SK-N-SH treated with all-trans-retinoic acid at 6 μM for 48 hours (cell line): Measurements from ENCODE around the gene PNMT.

Experiments
- ATAC-seq: fragments of 200-7000 bp; cut with Tn5 transposase; 3 replicates; pipeline ENCODE4 v1.9.1; 2020; ENCODE audit warnings: mild to moderate bottlenecking, moderate library complexity
- ARNTL ChIP-seq: fragments of 450-650 bp; formaldehyde crosslinking; IDR thresholded peaks from 2 replicates; pipeline ENCODE4 v1.5.0; 2020; ENCODE audit warnings: low read depth, mild to moderate bottlenecking, moderate library complexity, borderline replicate concordance
- BACH2 ChIP-seq: fragments of 250-450 bp; sonication (Bioruptor Pico); IDR thresholded peaks from 2 replicates; pipeline ENCODE4 v1.9.0; 2021; ENCODE audit warnings: mild to moderate bottlenecking, borderline replicate concordance
- CSDC2 ChIP-seq: fragments of 250-450 bp; sonication (Bioruptor Pico); IDR thresholded peaks from 2 replicates; pipeline ENCODE4 v1.5.0; 2020; ENCODE audit warnings: mild to moderate bottlenecking, moderate library complexity
- GLIS3 ChIP-seq: fragments of 250-450 bp; sonication (Bioruptor Pico); IDR thresholded peaks from 2 replicates; pipeline ENCODE4 v1.5.0; 2020; ENCODE audit warnings: mild to moderate bottlenecking, moderate library complexity
- ISL1 ChIP-seq: fragments of 250-450 bp; sonication (Bioruptor Pico); IDR thresholded peaks from 2 replicates; pipeline ENCODE4 v2.1.2; 2022; ENCODE audit warnings: mild to moderate bottlenecking, moderate library complexity
- OSR1 ChIP-seq: fragments of 250-450 bp; sonication (Bioruptor Pico); IDR thresholded peaks from 2 replicates; pipeline ENCODE4 v1.8.0; 2022; ENCODE audit warnings: moderate library complexity, mild to moderate bottlenecking, inconsistent platforms
- POU6F1 ChIP-seq: fragments of 250-450 bp; sonication (Bioruptor Pico); IDR thresholded peaks from 2 replicates; pipeline ENCODE4 v1.8.0; 2021; ENCODE audit warnings: low read depth, mild to moderate bottlenecking, moderate library complexity, borderline replicate concordance
- PPARA ChIP-seq: fragments of 250-450 bp; sonication (Bioruptor Pico); IDR thresholded peaks from 2 replicates; pipeline ENCODE4 v1.5.0; 2020; ENCODE audit warnings: mild to moderate bottlenecking, borderline replicate concordance
- RARB ChIP-seq: fragments of 250-450 bp; sonication (Bioruptor Pico); IDR thresholded peaks from 2 replicates; pipeline ENCODE4 v1.8.0; 2021; ENCODE audit warnings: mild to moderate bottlenecking, moderate library complexity
- SNAI2 ChIP-seq: fragments of 250-450 bp; sonication (Bioruptor Pico); IDR thresholded peaks from 2 replicates; pipeline ENCODE4 v1.5.0; 2020; ENCODE audit warnings: mild to moderate bottlenecking, moderate library complexity
- TCF4 ChIP-seq: fragments of 250-450 bp; sonication (Bioruptor Pico); IDR thresholded peaks from 2 replicates; pipeline ENCODE4 v1.8.0; 2021; ENCODE audit warnings: mild to moderate bottlenecking, moderate library complexity, borderline replicate concordance
- TOX ChIP-seq: fragments of 250-450 bp; sonication (Bioruptor Pico); IDR thresholded peaks from 2 replicates; pipeline ENCODE4 v1.8.0; 2021; ENCODE audit warnings: mild to moderate bottlenecking, moderate library complexity, borderline replicate concordance
- ZC3H10 ChIP-seq: fragments of 250-450 bp; sonication (Bioruptor Pico); IDR thresholded peaks from 2 replicates; pipeline ENCODE4 v1.5.1; 2021; ENCODE audit warnings: mild to moderate bottlenecking, moderate library complexity
- ZFP3 ChIP-seq: fragments of 250-450 bp; sonication (Bioruptor Pico); IDR thresholded peaks from 2 replicates; pipeline ENCODE4 v1.5.0; 2020; ENCODE audit warnings: mild to moderate bottlenecking, moderate library complexity
- ZFP30 ChIP-seq: fragments of 450-650 bp; formaldehyde crosslinking; IDR thresholded peaks from 2 replicates; pipeline ENCODE4 v1.5.0; 2022; ENCODE audit warnings: mild to moderate bottlenecking, moderate library complexity
- ZNF565 ChIP-seq: fragments of 450-650 bp; formaldehyde crosslinking; conservative IDR thresholded peaks from 2 replicates; pipeline ENCODE4 v1.5.0; 2020; ENCODE audit warnings: low read depth, mild to moderate bottlenecking, moderate library complexity
- ZNF70 ChIP-seq: fragments of 450-650 bp; formaldehyde crosslinking; IDR thresholded peaks from 2 replicates; pipeline ENCODE4 v1.5.0; 2020; ENCODE audit warnings: mild to moderate bottlenecking, moderate library complexity
- ZNF8 ChIP-seq: fragments of 450-650 bp; formaldehyde crosslinking; IDR thresholded peaks from 2 replicates; pipeline ENCODE4 v1.5.0; 2020; ENCODE audit warnings: mild to moderate bottlenecking, moderate library complexity
- TF ChIP-seq, protein P1 (sequence below): fragments of 250-450 bp; sonication (Bioruptor Pico); IDR thresholded peaks from 2 replicates; pipeline ENCODE4 v1.5.1; 2020; ENCODE audit warnings: low read depth, mild to moderate bottlenecking, moderate library complexity
- TF ChIP-seq, protein P2 (sequence below): fragments of 250-450 bp; sonication (Bioruptor Pico); IDR thresholded peaks from 2 replicates; pipeline ENCODE4 v1.5.1; 2021; ENCODE audit warnings: mild to moderate bottlenecking, moderate library complexity
- TF ChIP-seq, protein P3 (sequence below): fragments of 250-450 bp; sonication (Bioruptor Pico); IDR thresholded peaks from 2 replicates; pipeline ENCODE4 v1.8.0; 2020; ENCODE audit warnings: mild to moderate bottlenecking, moderate library complexity, borderline replicate concordance

The PNMT gene

GRCh38 chr17:39678340-39679116 is 10.3 kb downstream of the PNMT start:
- no peak for TF ChIP-seq CSDC2 (CRISPR knock-in tag)
- TF ChIP-seq TCF4 (CRISPR knock-in tag) = no peak
- no peak for TF ChIP-seq ARNTL
- TF ChIP-seq GLIS3 (CRISPR knock-in tag) = no peak
- no peak for TF ChIP-seq POU6F1 (CRISPR knock-in tag)
- TF ChIP-seq, protein P1, sequence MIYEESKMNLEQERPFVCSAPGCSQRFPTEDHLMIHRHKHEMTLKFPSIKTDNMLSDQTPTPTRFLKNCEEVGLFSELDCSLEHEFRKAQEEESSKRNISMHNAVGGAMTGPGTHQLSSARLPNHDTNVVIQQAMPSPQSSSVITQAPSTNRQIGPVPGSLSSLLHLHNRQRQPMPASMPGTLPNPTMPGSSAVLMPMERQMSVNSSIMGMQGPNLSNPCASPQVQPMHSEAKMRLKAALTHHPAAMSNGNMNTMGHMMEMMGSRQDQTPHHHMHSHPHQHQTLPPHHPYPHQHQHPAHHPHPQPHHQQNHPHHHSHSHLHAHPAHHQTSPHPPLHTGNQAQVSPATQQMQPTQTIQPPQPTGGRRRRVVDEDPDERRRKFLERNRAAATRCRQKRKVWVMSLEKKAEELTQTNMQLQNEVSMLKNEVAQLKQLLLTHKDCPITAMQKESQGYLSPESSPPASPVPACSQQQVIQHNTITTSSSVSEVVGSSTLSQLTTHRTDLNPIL (CRISPR knock-in tag) = no peak
- no peak for TF ChIP-seq ZC3H10 (CRISPR knock-in tag)
- no peak for TF ChIP-seq ZFP3 (CRISPR knock-in tag)
- TF ChIP-seq TOX (CRISPR knock-in tag) = no peak
- TF ChIP-seq ISL1 (CRISPR knock-in tag) = no peak
- TF ChIP-seq, protein P2, sequence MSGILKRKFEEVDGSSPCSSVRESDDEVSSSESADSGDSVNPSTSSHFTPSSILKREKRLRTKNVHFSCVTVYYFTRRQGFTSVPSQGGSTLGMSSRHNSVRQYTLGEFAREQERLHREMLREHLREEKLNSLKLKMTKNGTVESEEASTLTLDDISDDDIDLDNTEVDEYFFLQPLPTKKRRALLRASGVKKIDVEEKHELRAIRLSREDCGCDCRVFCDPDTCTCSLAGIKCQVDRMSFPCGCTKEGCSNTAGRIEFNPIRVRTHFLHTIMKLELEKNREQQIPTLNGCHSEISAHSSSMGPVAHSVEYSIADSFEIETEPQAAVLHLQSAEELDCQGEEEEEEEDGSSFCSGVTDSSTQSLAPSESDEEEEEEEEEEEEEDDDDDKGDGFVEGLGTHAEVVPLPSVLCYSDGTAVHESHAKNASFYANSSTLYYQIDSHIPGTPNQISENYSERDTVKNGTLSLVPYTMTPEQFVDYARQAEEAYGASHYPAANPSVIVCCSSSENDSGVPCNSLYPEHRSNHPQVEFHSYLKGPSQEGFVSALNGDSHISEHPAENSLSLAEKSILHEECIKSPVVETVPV = no peak
- no peak for TF ChIP-seq PPARA
- TF ChIP-seq ZNF565 = no peak
- no peak for TF ChIP-seq ZNF8
- no peak for TF ChIP-seq ZNF70
- TF ChIP-seq SNAI2 (CRISPR knock-in tag) = no peak
- TF ChIP-seq ZFP30 (CRISPR knock-in tag) = no peak
- no peak for TF ChIP-seq RARB (CRISPR knock-in tag)
- ATAC-seq = no peak

GRCh38 chr17:39679521-39680192 is 11.4 kb downstream of the PNMT start:
- no peak for ATAC-seq
- TF ChIP-seq ZFP3 (CRISPR knock-in tag) = no peak

- TF ChIP-seq TCF4 (CRISPR knock-in tag) = no peak
- TF ChIP-seq, protein P2 = no peak
- no peak for TF ChIP-seq PPARA
- no peak for TF ChIP-seq ARNTL
- TF ChIP-seq ZFP30 (CRISPR knock-in tag) = no peak
- TF ChIP-seq BACH2 (CRISPR knock-in tag) = no peak
- TF ChIP-seq SNAI2 (CRISPR knock-in tag) = no peak
- TF ChIP-seq ISL1 (CRISPR knock-in tag) = no peak
- TF ChIP-seq, protein P3, sequence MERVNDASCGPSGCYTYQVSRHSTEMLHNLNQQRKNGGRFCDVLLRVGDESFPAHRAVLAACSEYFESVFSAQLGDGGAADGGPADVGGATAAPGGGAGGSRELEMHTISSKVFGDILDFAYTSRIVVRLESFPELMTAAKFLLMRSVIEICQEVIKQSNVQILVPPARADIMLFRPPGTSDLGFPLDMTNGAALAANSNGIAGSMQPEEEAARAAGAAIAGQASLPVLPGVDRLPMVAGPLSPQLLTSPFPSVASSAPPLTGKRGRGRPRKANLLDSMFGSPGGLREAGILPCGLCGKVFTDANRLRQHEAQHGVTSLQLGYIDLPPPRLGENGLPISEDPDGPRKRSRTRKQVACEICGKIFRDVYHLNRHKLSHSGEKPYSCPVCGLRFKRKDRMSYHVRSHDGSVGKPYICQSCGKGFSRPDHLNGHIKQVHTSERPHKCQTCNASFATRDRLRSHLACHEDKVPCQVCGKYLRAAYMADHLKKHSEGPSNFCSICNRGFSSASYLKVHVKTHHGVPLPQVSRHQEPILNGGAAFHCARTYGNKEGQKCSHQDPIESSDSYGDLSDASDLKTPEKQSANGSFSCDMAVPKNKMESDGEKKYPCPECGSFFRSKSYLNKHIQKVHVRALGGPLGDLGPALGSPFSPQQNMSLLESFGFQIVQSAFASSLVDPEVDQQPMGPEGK = no peak
- TF ChIP-seq ZNF70 = no peak
- no peak for TF ChIP-seq OSR1
- TF ChIP-seq GLIS3 (CRISPR knock-in tag) = no peak
- TF ChIP-seq ZC3H10 (CRISPR knock-in tag) = no peak
- no peak for TF ChIP-seq ZFP3 (CRISPR knock-in tag)
- no peak for TF ChIP-seq TOX (CRISPR knock-in tag)
- TF ChIP-seq CSDC2 (CRISPR knock-in tag) = no peak
- no peak for TF ChIP-seq ZNF565
- no peak for TF ChIP-seq RARB (CRISPR knock-in tag)
- no peak for ATAC-seq
These were observed 15.2 kb downstream of the PNMT start for GRCh38 chr17:39683295-39683939.
